Measurements from ENCODE around the gene PGLYRP2. TPM values are rescaled to one million over a fixed set of nuclear protein-coding genes. Genes with fewer than 3 reads are reported as not detected.
A peak's percentile ranks its signal among the peaks of the same experiment; 100 is the strongest.

PGLYRP2 gene
- total RNA-seq, 1 donor from 2014 or later, result not detected

- Histone ChIP-seq H3K27ac (ENCODE audit: low read depth, low read length) (no peak overlapping the region), H3K36me3 (ENCODE audit: control insufficient read depth in 3 of 3, insufficient read depth in 3 of 3, low read length in 3 of 3) (peaks cover 0 to 7% (median 2%) of the 10 kb centered on the region in 3 donors), H3K9ac (ENCODE audit: low read depth in 1 of 3, low read length in 3 of 3) (peak overlapping the region in 1 of 3 donors; percentile 90), H3K4me3 (ENCODE audit: low read length in 3 of 3) (no peak overlapping the region), H3K4me1 (ENCODE audit: control insufficient read depth in 3 of 3, insufficient read depth in 3 of 3, low read length in 3 of 3) (peaks cover 44 to 60% (median 57%) of the 10 kb centered on the region in 3 donors), H3K27me3 (ENCODE audit: control insufficient read depth in 3 of 3, insufficient read depth in 3 of 3, low read length in 3 of 3) (no peaks in the 10 kb centered on the region), H3K9me3 (ENCODE audit: control insufficient read depth in 3 of 3, low read length in 3 of 3) (no peaks in the 10 kb centered on the region)
Observed at GRCh38 chr19:15448044-15448777, 31.1 kb downstream of the PGLYRP2 start.

GRCh38 chr19:15447057-15447456, 32.2 kb downstream of the PGLYRP2 start:
- H3K27ac ChIP-seq (ENCODE audit: low read depth, low read length), result no peak overlapping the region
- no peak overlapping the region for H3K9ac ChIP-seq (ENCODE audit: low read depth in 1 of 3, low read length in 3 of 3)
- no peaks in the 10 kb centered on the region for H3K27me3 ChIP-seq (ENCODE audit: control insufficient read depth in 3 of 3, insufficient read depth in 3 of 3, low read length in 3 of 3)
- peaks cover 0 to 7% (median 2%) of the 10 kb centered on the region in 3 donors for H3K36me3 ChIP-seq (ENCODE audit: control insufficient read depth in 3 of 3, insufficient read depth in 3 of 3, low read length in 3 of 3)
- H3K4me1 ChIP-seq (ENCODE audit: control insufficient read depth in 3 of 3, insufficient read depth in 3 of 3, low read length in 3 of 3), result peaks cover 38 to 58% (median 58%) of the 10 kb centered on the region in 3 donors
- H3K4me3 ChIP-seq (ENCODE audit: low read length in 3 of 3), result no peak overlapping the region
- H3K9me3 ChIP-seq (ENCODE audit: control insufficient read depth in 3 of 3, low read length in 3 of 3), result no peaks in the 10 kb centered on the region

DNA sequence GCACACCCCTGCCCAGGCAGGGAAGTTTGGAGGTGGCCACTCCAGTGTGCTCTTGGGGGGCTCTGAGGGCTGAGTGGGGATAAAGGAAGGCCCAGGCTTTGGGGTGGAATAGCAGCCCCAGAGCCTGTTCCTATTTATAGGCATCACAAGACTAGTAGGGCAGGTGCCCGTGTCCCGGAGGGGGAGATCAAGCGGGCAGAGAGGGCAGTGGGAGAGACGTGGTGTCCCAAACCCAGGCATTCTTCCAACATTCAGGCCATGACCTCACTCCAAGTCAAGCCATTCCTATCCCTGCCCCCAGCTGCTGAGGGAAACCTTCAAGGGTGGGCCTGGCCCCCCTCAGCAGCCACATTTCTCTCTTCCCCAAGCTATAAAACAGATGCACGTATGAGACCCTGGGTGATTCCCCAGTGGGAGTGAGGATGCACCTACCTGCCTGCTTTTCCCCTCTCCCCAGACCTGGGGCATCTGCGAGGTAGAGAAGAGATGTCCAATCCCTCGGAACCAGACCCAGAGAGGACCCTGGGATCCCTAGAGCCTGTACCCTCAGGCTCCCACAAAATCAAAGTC, 33.4 kb downstream of the PGLYRP2 start:
- peaks cover 38 to 58% (median 58%) of the 10 kb centered on the region in 3 donors for H3K4me1 ChIP-seq (ENCODE audit: control insufficient read depth in 3 of 3, insufficient read depth in 3 of 3, low read length in 3 of 3)
- H3K4me3 ChIP-seq (ENCODE audit: low read length in 3 of 3), result peak overlapping the region in 1 of 3 donors; percentile 17
- peaks cover 0 to 7% (median 2%) of the 10 kb centered on the region in 3 donors for H3K36me3 ChIP-seq (ENCODE audit: control insufficient read depth in 3 of 3, insufficient read depth in 3 of 3, low read length in 3 of 3)
- peak overlapping the region; percentile 96 for H3K27ac ChIP-seq (ENCODE audit: low read depth, low read length)
- H3K27me3 ChIP-seq (ENCODE audit: control insufficient read depth in 3 of 3, insufficient read depth in 3 of 3, low read length in 3 of 3), result no peaks in the 10 kb centered on the region
- H3K9ac ChIP-seq (ENCODE audit: low read depth in 1 of 3, low read length in 3 of 3), result peak overlapping the region; percentile 65 to 84 (median 68)
- no peaks in the 10 kb centered on the region for H3K9me3 ChIP-seq (ENCODE audit: control insufficient read depth in 3 of 3, low read length in 3 of 3)

GRCh38 chr19:15445227-15445605, 34.1 kb downstream of the PGLYRP2 start:
- Histone ChIP-seq H3K9ac (ENCODE audit: low read depth in 1 of 3, low read length in 3 of 3) (peak overlapping the region; percentile 65 to 84 (median 68)), H3K4me1 (ENCODE audit: control insufficient read depth in 3 of 3, insufficient read depth in 3 of 3, low read length in 3 of 3) (peaks cover 37 to 58% (median 58%) of the 10 kb centered on the region in 3 donors), H3K27me3 (ENCODE audit: control insufficient read depth in 3 of 3, insufficient read depth in 3 of 3, low read length in 3 of 3) (no peaks in the 10 kb centered on the region)

DNA sequence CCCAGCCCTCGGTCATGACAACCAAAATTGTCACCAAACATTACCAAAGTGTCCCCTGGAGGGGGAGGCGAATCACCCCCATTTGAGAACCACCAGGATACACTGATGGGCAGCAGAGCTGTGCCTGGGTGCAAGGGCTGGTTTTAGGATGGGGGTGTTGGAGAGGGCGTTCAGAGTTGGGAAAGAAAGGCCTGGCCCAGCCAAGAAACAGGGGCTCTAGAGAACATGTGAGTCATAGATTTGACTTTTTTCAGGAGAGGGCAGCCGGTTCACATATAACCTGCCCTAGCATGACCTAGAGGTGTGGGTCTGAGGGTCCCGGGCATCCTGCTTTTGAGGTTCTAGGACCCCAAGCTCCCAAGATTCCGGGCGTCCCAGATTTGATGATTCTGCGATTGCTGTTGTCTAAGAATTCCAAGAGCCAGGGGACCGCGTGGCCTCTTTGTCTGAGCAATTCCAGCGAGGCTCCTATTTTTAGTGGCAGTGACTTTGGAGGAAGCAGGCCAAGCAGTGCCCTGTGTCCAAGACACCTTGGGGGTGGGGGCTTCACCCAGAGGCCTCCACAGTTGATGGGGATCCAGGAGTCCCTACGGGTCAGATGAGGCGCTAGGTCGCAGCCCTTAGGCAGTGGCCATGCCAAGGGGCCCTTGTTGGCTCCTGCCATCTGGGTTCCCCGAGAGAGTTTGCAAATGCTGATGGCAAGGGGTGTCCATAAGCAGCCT, 34.6 kb downstream of the PGLYRP2 start:
- Histone ChIP-seq H3K36me3 (ENCODE audit: control insufficient read depth in 3 of 3, insufficient read depth in 3 of 3, low read length in 3 of 3) (peaks cover 0 to 7% (median 2%) of the 10 kb centered on the region in 3 donors), H3K4me1 (ENCODE audit: control insufficient read depth in 3 of 3, insufficient read depth in 3 of 3, low read length in 3 of 3) (peaks cover 35 to 61% (median 56%) of the 10 kb centered on the region in 3 donors), H3K27me3 (ENCODE audit: control insufficient read depth in 3 of 3, insufficient read depth in 3 of 3, low read length in 3 of 3) (no peaks in the 10 kb centered on the region), H3K4me3 (ENCODE audit: low read length in 3 of 3) (no peak overlapping the region), H3K9ac (ENCODE audit: low read depth in 1 of 3, low read length in 3 of 3) (peak overlapping the region; percentile 5 to 84 (median 68)), H3K9me3 (ENCODE audit: control insufficient read depth in 3 of 3, low read length in 3 of 3) (no peaks in the 10 kb centered on the region), H3K27ac (ENCODE audit: low read depth, low read length) (peak overlapping the region; percentile 96)

More at GRCh38 chr19:15445227-15445605, 34.1 kb downstream of the PGLYRP2 start:
- no peaks in the 10 kb centered on the region for H3K9me3 ChIP-seq (ENCODE audit: control insufficient read depth in 3 of 3, low read length in 3 of 3)
- peaks cover 0 to 7% (median 2%) of the 10 kb centered on the region in 3 donors for H3K36me3 ChIP-seq (ENCODE audit: control insufficient read depth in 3 of 3, insufficient read depth in 3 of 3, low read length in 3 of 3)
- H3K4me3 ChIP-seq (ENCODE audit: low read length in 3 of 3), result peak overlapping the region in 1 of 3 donors; percentile 17
- H3K27ac ChIP-seq (ENCODE audit: low read depth, low read length), result peak overlapping the region; percentile 96

GRCh38 chr19:15443838-15444237, 35.5 kb downstream of the PGLYRP2 start:
- Histone ChIP-seq H3K4me1 (ENCODE audit: control insufficient read depth in 3 of 3, insufficient read depth in 3 of 3, low read length in 3 of 3) (peaks cover 35 to 65% (median 54%) of the 10 kb centered on the region in 3 donors), H3K36me3 (ENCODE audit: control insufficient read depth in 3 of 3, insufficient read depth in 3 of 3, low read length in 3 of 3) (peaks cover 0 to 7% (median 2%) of the 10 kb centered on the region in 3 donors), H3K9ac (ENCODE audit: low read depth in 1 of 3, low read length in 3 of 3) (no peak overlapping the region), H3K27ac (ENCODE audit: low read depth, low read length) (peak overlapping the region; percentile 96), H3K27me3 (ENCODE audit: control insufficient read depth in 3 of 3, insufficient read depth in 3 of 3, low read length in 3 of 3) (no peaks in the 10 kb centered on the region), H3K4me3 (ENCODE audit: low read length in 3 of 3) (no peak overlapping the region), H3K9me3 (ENCODE audit: control insufficient read depth in 3 of 3, low read length in 3 of 3) (no peaks in the 10 kb centered on the region)

DNA sequence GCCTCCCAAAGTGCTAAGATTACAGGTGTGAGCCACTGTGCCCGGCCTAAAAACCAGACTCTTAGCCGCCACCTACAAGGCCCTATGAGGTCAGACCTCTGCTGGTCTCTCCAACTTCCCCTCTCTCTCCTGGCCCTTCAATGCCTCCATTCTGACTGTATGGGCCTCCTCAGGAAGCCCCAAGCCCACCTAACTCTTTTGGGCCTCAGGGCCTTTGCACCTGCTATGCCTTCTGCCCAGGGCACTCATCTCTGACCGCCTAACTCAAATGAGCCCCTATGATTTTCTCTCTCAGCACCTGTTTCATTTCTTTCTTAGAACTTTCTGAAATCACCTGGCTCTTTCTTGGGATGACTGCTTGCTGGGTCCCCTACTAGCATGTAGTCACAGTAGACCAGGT, 36.0 kb downstream of the PGLYRP2 start:
- H3K9ac ChIP-seq (ENCODE audit: low read depth in 1 of 3, low read length in 3 of 3), result no peak overlapping the region
- H3K27me3 ChIP-seq (ENCODE audit: control insufficient read depth in 3 of 3, insufficient read depth in 3 of 3, low read length in 3 of 3), result no peaks in the 10 kb centered on the region
- H3K9me3 ChIP-seq (ENCODE audit: control insufficient read depth in 3 of 3, low read length in 3 of 3), result no peaks in the 10 kb centered on the region
- H3K4me3 ChIP-seq (ENCODE audit: low read length in 3 of 3), result no peak overlapping the region
- peaks cover 35 to 61% (median 49%) of the 10 kb centered on the region in 3 donors for H3K4me1 ChIP-seq (ENCODE audit: control insufficient read depth in 3 of 3, insufficient read depth in 3 of 3, low read length in 3 of 3)
- peak overlapping the region; percentile 96 for H3K27ac ChIP-seq (ENCODE audit: low read depth, low read length)
- peaks cover 0 to 9% (median 2%) of the 10 kb centered on the region in 3 donors for H3K36me3 ChIP-seq (ENCODE audit: control insufficient read depth in 3 of 3, insufficient read depth in 3 of 3, low read length in 3 of 3)

DNA sequence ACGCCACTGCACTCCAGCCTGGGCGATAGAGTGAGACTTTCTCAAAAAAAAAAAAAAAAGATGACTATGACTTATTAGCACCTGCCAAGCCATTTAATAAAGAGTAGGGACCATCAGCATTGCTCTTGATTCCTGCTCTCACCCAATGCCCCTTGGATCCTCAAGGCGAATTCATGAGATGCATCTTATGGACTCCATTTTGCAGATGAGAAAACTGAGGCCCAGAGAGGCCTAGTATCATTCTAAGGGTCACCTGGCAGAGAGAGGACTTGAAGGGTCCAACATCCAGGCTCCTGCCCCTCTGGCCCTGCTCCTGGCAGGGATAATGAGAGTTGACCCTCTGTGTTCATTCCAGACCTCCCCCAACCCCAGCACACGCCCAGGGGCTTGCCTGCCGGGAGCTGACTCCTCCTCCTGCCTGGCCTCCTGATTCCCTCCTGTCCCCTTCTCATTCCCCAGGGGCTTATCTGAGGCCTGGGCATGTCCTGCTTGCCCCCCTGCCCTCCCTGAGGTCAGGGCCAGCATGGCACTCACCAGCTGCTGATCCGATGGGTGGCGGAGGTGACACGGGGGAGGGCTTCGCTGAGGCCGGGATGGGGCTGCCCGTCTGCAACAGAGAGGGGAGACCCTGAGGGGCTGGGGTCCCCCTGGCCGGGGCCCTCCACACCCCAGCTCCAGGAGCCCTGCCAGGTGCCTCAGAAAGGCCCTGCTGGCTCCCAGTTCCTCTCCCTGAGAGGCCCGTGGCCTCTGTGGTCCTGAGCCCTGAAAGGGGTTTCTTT, 37.0 kb downstream of the PGLYRP2 start:
- Histone ChIP-seq H3K4me1 (ENCODE audit: control insufficient read depth in 3 of 3, insufficient read depth in 3 of 3, low read length in 3 of 3) (peaks cover 35 to 69% (median 49%) of the 10 kb centered on the region in 3 donors), H3K36me3 (ENCODE audit: control insufficient read depth in 3 of 3, insufficient read depth in 3 of 3, low read length in 3 of 3) (peaks cover 0 to 4% (median 4%) of the 10 kb centered on the region in 3 donors), H3K9me3 (ENCODE audit: control insufficient read depth in 3 of 3, low read length in 3 of 3) (no peaks in the 10 kb centered on the region), H3K27ac (ENCODE audit: low read depth, low read length) (no peak overlapping the region), H3K9ac (ENCODE audit: low read depth in 1 of 3, low read length in 3 of 3) (no peak overlapping the region), H3K27me3 (ENCODE audit: control insufficient read depth in 3 of 3, insufficient read depth in 3 of 3, low read length in 3 of 3) (no peaks in the 10 kb centered on the region), H3K4me3 (ENCODE audit: low read length in 3 of 3) (no peak overlapping the region)

GRCh38 chr19:15441317-15441716, 38.0 kb downstream of the PGLYRP2 start:
- H3K9ac ChIP-seq (ENCODE audit: low read depth in 1 of 3, low read length in 3 of 3), result no peak overlapping the region
- H3K27me3 ChIP-seq (ENCODE audit: control insufficient read depth in 3 of 3, insufficient read depth in 3 of 3, low read length in 3 of 3), result no peaks in the 10 kb centered on the region
- peaks cover 0 to 4% (median 2%) of the 10 kb centered on the region in 3 donors for H3K36me3 ChIP-seq (ENCODE audit: control insufficient read depth in 3 of 3, insufficient read depth in 3 of 3, low read length in 3 of 3)
- no peak overlapping the region for H3K27ac ChIP-seq (ENCODE audit: low read depth, low read length)
- H3K4me3 ChIP-seq (ENCODE audit: low read length in 3 of 3), result no peak overlapping the region
- peaks cover 31 to 59% (median 42%) of the 10 kb centered on the region in 3 donors for H3K4me1 ChIP-seq (ENCODE audit: control insufficient read depth in 3 of 3, insufficient read depth in 3 of 3, low read length in 3 of 3)
- no peaks in the 10 kb centered on the region for H3K9me3 ChIP-seq (ENCODE audit: control insufficient read depth in 3 of 3, low read length in 3 of 3)

Measured in skeletal muscle tissue (tissue), 4 donors.